H9 (cell line): ENCODE measurements around the gene CLCN3. TPM values are rescaled to one million over a fixed set of nuclear protein-coding genes. Genes with fewer than 3 reads are reported as not detected.

ENCODE experiments used
- DNase-seq: peaks from one replicate; pipeline ENCODE4 v3.0.0-alpha.2; 2017
- H2AFZ ChIP-seq: one replicate; pipeline ENCODE4 v1.6.1; 2013; ENCODE audit warnings: mild to moderate bottlenecking, low read length, control low read depth, moderate library complexity
- H2AK5ac ChIP-seq: 2 replicates; pipeline ENCODE4 v1.6.1; 2013; ENCODE audit warnings: low read length, control low read depth, mixed read lengths; ENCODE audit not compliant: insufficient read length
- H2BK120ac ChIP-seq: one replicate; pipeline ENCODE4 v1.6.1; 2013; ENCODE audit warnings: low read depth, mild to moderate bottlenecking, low read length, control low read depth, inconsistent platforms; ENCODE audit not compliant: poor library complexity, severe bottlenecking
- H2BK12ac ChIP-seq: 2 replicates; pipeline ENCODE4 v1.6.1; 2013; ENCODE audit warnings: low read length, control low read depth, mixed read lengths, low read depth; ENCODE audit not compliant: insufficient read length
- H2BK15ac ChIP-seq: 2 replicates; pipeline ENCODE4 v1.6.1; 2013; ENCODE audit warnings: low read depth, low read length, control low read depth
- H2BK20ac ChIP-seq: one replicate; pipeline ENCODE4 v1.6.1; 2013; ENCODE audit warnings: low read depth, mild to moderate bottlenecking, low read length, control low read depth, inconsistent platforms; ENCODE audit not compliant: poor library complexity, severe bottlenecking
- H2BK5ac ChIP-seq: 2 replicates; pipeline ENCODE4 v1.6.1; 2013; ENCODE audit warnings: low read length, control low read depth, mixed read lengths; ENCODE audit not compliant: insufficient read length
- H3K14ac ChIP-seq: 2 replicates; pipeline ENCODE4 v1.6.1; 2013; ENCODE audit warnings: low read length, control low read depth; ENCODE audit not compliant: insufficient read depth
- H3K18ac ChIP-seq: 2 replicates; pipeline ENCODE4 v1.6.1; 2013; ENCODE audit warnings: low read depth, mild to moderate bottlenecking, mixed read lengths, low read length, control low read depth; ENCODE audit not compliant: insufficient read length
- H3K23ac ChIP-seq: 2 replicates; pipeline ENCODE4 v1.6.1; 2013; ENCODE audit warnings: low read length, control low read depth, mixed read lengths, low read depth; ENCODE audit not compliant: insufficient read length
- H3K23me2 ChIP-seq: 2 replicates; pipeline ENCODE4 v1.6.1; 2013; ENCODE audit warnings: low read depth, mild to moderate bottlenecking, mixed read lengths, low read length, control low read depth; ENCODE audit not compliant: insufficient read length, poor library complexity, severe bottlenecking
- H3K27ac ChIP-seq: 2 replicates; pipeline ENCODE4 v1.5.1; 2013; ENCODE audit warnings: low read length, control low read depth, mixed read lengths, low read depth; ENCODE audit not compliant: insufficient read length
- H3K27me3 ChIP-seq: 2 replicates; pipeline ENCODE4 v1.6.1; 2013; ENCODE audit warnings: low read length, control low read depth, inconsistent platforms; ENCODE audit not compliant: insufficient read depth
- H3K4ac ChIP-seq: 2 replicates; pipeline ENCODE4 v1.6.1; 2013; ENCODE audit warnings: low read depth, mild to moderate bottlenecking, control low read depth, inconsistent platforms, low read length, moderate library complexity
- H3K4me1 ChIP-seq: 2 replicates; pipeline ENCODE4 v1.6.1; 2013; ENCODE audit warnings: low read length, control low read depth, inconsistent platforms; ENCODE audit not compliant: insufficient read depth
- H3K4me2 ChIP-seq: 2 replicates; pipeline ENCODE4 v1.6.1; 2013; ENCODE audit warnings: low read length, control low read depth, mixed read lengths; ENCODE audit not compliant: insufficient read length, insufficient read depth
- H3K56ac ChIP-seq: 2 replicates; pipeline ENCODE4 v1.6.1; 2013; ENCODE audit warnings: low read depth, mild to moderate bottlenecking, mixed read lengths, low read length, control low read depth; ENCODE audit not compliant: insufficient read length
- H3K79me1 ChIP-seq: 2 replicates; pipeline ENCODE4 v1.6.1; 2013; ENCODE audit warnings: low read depth, mild to moderate bottlenecking, moderate library complexity, low read length, control low read depth, inconsistent platforms; ENCODE audit not compliant: insufficient read depth, poor library complexity, severe bottlenecking
- H3K79me2 ChIP-seq: 2 replicates; pipeline ENCODE4 v1.6.1; 2013; ENCODE audit warnings: low read length, control low read depth, inconsistent platforms; ENCODE audit not compliant: insufficient read depth
- H3K9ac ChIP-seq: 2 replicates; pipeline ENCODE4 v1.6.1; 2013; ENCODE audit warnings: low read length, control low read depth, mixed read lengths; ENCODE audit not compliant: insufficient read length; ENCODE audit errors: extremely low read depth
- H3K9me3 ChIP-seq: one replicate; pipeline ENCODE4 v1.6.1; 2013; ENCODE audit warnings: low read depth, low read length, inconsistent platforms; ENCODE audit not compliant: control insufficient read depth
- H3T11ph ChIP-seq: one replicate; pipeline ENCODE4 v1.6.1; 2013; ENCODE audit warnings: mild to moderate bottlenecking, low read length, control low read depth, inconsistent platforms
- H4K20me1 ChIP-seq: one replicate; pipeline ENCODE4 v1.6.1; 2013; ENCODE audit not compliant: control insufficient read depth, insufficient read length, insufficient read depth
- H4K5ac ChIP-seq: 2 replicates; pipeline ENCODE4 v1.6.1; 2013; ENCODE audit warnings: low read depth, mild to moderate bottlenecking, mixed read lengths, low read length, control low read depth; ENCODE audit not compliant: insufficient read length
- H4K8ac ChIP-seq: replicated peaks from 2 replicates; pipeline ENCODE4 v1.6.1; 2013; ENCODE audit warnings: low read length, control low read depth, mixed read lengths, low read depth; ENCODE audit not compliant: insufficient read length
- H4K91ac ChIP-seq: 2 replicates; pipeline ENCODE4 v1.6.1; 2013; ENCODE audit warnings: low read depth, mild to moderate bottlenecking, moderate library complexity, mixed read lengths, low read length, control low read depth; ENCODE audit not compliant: insufficient read length
- H3K27ac Mint-ChIP-seq, 3 experiments: 2 replicates in 2 of 3; 3 replicates in 1 of 3; pipeline ENCODE4 v1.8.0; 2020 to 2021; ENCODE audit warnings: mixed read lengths in 3 of 3, mild to moderate bottlenecking in 1 of 3, moderate library complexity in 1 of 3
- H3K27me3 Mint-ChIP-seq: 2 replicates; pipeline ENCODE4 v1.8.0; 2021; ENCODE audit warnings: low read depth, mild to moderate bottlenecking, moderate library complexity, mixed read lengths
- H3K36me3 Mint-ChIP-seq, 3 experiments: 2 replicates in 2 of 3; 3 replicates in 1 of 3; pipeline ENCODE4 v1.8.0; 2020 to 2021; ENCODE audit warnings: low read depth in 3 of 3, mixed read lengths in 3 of 3; ENCODE audit not compliant: insufficient read depth in 1 of 3
- H3K4me1 Mint-ChIP-seq, 2 experiments: 2 replicates each; pipeline ENCODE4 v1.8.0; 2020; ENCODE audit warnings: mixed read lengths in 2 of 2
- H3K4me3 Mint-ChIP-seq, 2 experiments: 2 replicates in 1 of 2; 3 replicates in 1 of 2; pipeline ENCODE4 v1.8.0; 2020 to 2021; ENCODE audit warnings: mild to moderate bottlenecking in 2 of 2, mixed read lengths in 2 of 2, moderate library complexity in 1 of 2
- H3K9me3 Mint-ChIP-seq, 2 experiments: 2 replicates in 1 of 2; 3 replicates in 1 of 2; pipeline ENCODE4 v1.8.0; 2020; ENCODE audit warnings: mild to moderate bottlenecking in 2 of 2, mixed read lengths in 2 of 2, moderate library complexity in 1 of 2
- CTCF ChIP-seq: fragments of 200-600 bp; sonication (generic); conservative IDR thresholded peaks from 3 replicates; pipeline ENCODE4 v1.8.0; 2021; ENCODE audit warnings: antibody characterized with exemption, mild to moderate bottlenecking
- WGBS: extraction: QIAGEN DNeasy Blood & Tissue Kit; methylation state at CpG from one replicate; pipeline ENCODE4 v1.1.7; 2013; ENCODE audit warnings: missing lambda C conversion rate, low lambda C conversion rate, mixed read lengths; ENCODE audit not compliant: insufficient read length; ENCODE audit errors: extremely low coverage; 5-methylcytosine and 5-hydroxymethylcytosine counted together
- total RNA-seq: library from RNA; stranded (reverse); gene quantifications from 2 replicates; pipeline ENCODE4 v1.2.1, GENCODE V29; 2021

The CLCN3 gene
- total RNA-seq, 1 experiment from 2014 or later = 25.7 TPM

GRCh38 chr4:169664615-169665014, 44.2 kb downstream of the CLCN3 start:
- Mint-ChIP-seq H3K27ac (no peak overlapping the region), H3K4me3 (no peak overlapping the region), H3K27me3 (no peaks in the 10 kb centered on the region), H3K9me3 (peaks cover 10 to 15% of the 10 kb centered on the region in 2 experiments; a peak in 4 of 5 replicates), H3K4me1 (peaks cover 12 to 14% of the 10 kb centered on the region in 2 experiments), H3K36me3 (peaks cover 8 to 31% (median 17%) of the 10 kb centered on the region in 3 experiments)
- H4K20me1 ChIP-seq = no peaks in the 10 kb centered on the region
- no peak overlapping the region for H2BK12ac ChIP-seq
- H3K18ac ChIP-seq = no peak overlapping the region
- no peak overlapping the region for H4K5ac ChIP-seq
- H3K27ac ChIP-seq = no peak overlapping the region
- H3K14ac ChIP-seq = no peak overlapping the region
- H3T11ph ChIP-seq = no peak overlapping the region
- TF ChIP-seq CTCF = no peak
- H2BK120ac ChIP-seq = no peak overlapping the region
- no peak overlapping the region for H3K9ac ChIP-seq
- H3K4ac ChIP-seq = no peak overlapping the region
- H3K23me2 ChIP-seq = peaks cover 2% of the 10 kb centered on the region
- no peak overlapping the region for H3K56ac ChIP-seq
- no peak overlapping the region for H2BK15ac ChIP-seq
- H3K79me1 ChIP-seq = peaks cover 2% of the 10 kb centered on the region
- DNase-seq = no peak
- whole genome bisulfite sequencing = no CpG with 5 or more reads among the region's 4 CpGs
- H4K8ac ChIP-seq = no peak overlapping the region
- no peak overlapping the region for H3K4me2 ChIP-seq
- H3K4me1 ChIP-seq = no peaks in the 10 kb centered on the region
- no peak overlapping the region for H2BK20ac ChIP-seq
- no peaks in the 10 kb centered on the region for H3K27me3 ChIP-seq
- no peak overlapping the region for H2AK5ac ChIP-seq
- no peak overlapping the region for H4K91ac ChIP-seq
- no peak overlapping the region for H2AFZ ChIP-seq
- peaks cover 8% of the 10 kb centered on the region for H3K9me3 ChIP-seq
- no peaks in the 10 kb centered on the region; the same call in 1 of the 2 replicates for H3K79me2 ChIP-seq
- no peak overlapping the region for H2BK5ac ChIP-seq
- no peak overlapping the region for H3K23ac ChIP-seq
